GM21529 (cell line): ENCODE data around the gene MDC1.
"Not testable (repeated sequence)": the region's sequence is repeated elsewhere in the genome, so short reads cannot be mapped to it uniquely, and the experiment has no call there.

Experiments
- ATAC-seq: cut with Tn5 transposase; IDR thresholded peaks from one replicate; pipeline ENCODE4 v1.9.1; 2021; ENCODE audit not compliant: unreplicated experiment

The MDC1 gene

GRCh38 chr6:30724906-30725667 is 8.0 kb upstream of the MDC1 start:
- ATAC-seq = no peak

- ATAC-seq = not testable (repeated sequence)
Observed at GRCh38 chr6:30723843-30724741, 7.0 kb upstream of the MDC1 start.

GRCh38 chr6:30723159-30723842 is 6.2 kb upstream of the MDC1 start:
- ATAC-seq = not testable (repeated sequence)

- ATAC-seq = no peak
Observed at GRCh38 chr6:30722280-30723112, 5.4 kb upstream of the MDC1 start.

GRCh38 chr6:30722025-30722279 is 4.9 kb upstream of the MDC1 start:
- ATAC-seq = not testable (repeated sequence)

GRCh38 chr6:30721198-30722024 is 4.3 kb upstream of the MDC1 start:
- ATAC-seq = peak; percentile 26

GRCh38 chr6:30720738-30721197 is 3.7 kb upstream of the MDC1 start:
- no peak for ATAC-seq

GRCh38 chr6:30719791-30720737 is 3.0 kb upstream of the MDC1 start, which contains the start of gene TUBB:
TUBB (plus strand) TSS chr6:30720352; CDS start chr6:30720507, 155 bp downstream.
- peak; percentile 40 for ATAC-seq

GRCh38 chr6:30719356-30719755 is 2.3 kb upstream of the MDC1 start:
- ATAC-seq = no peak

GRCh38 chr6:30717845-30718720 is 1.0 kb upstream of the MDC1 start:
- not testable (repeated sequence) for ATAC-seq

GRCh38 chr6:30716879-30717128 is 277 bp downstream of the MDC1 start:
- no peak for ATAC-seq

- ATAC-seq = no peak
Observed at GRCh38 chr6:30714263-30714662, 2.8 kb downstream of the MDC1 start.

GRCh38 chr6:30712441-30712945 is 4.6 kb downstream of the MDC1 start:
- ATAC-seq = no peak

- ATAC-seq = no peak
Observed at GRCh38 chr6:30711758-30712380, 5.2 kb downstream of the MDC1 start.

GRCh38 chr6:30709101-30709868 is 7.8 kb downstream of the MDC1 start:
- no peak for ATAC-seq

- no peak for ATAC-seq
Observed at GRCh38 chr6:30707281-30707850, 9.7 kb downstream of the MDC1 start.
